Gastrocnemius medialis (tissue), 4 donors: ENCODE data around the gene SPSB1.

Experiments
- CTCF ChIP-seq, 5 experiments: fragments of 450-650 bp in 3 of 5; fragments of 200-600 bp in 2 of 5; sonication (generic) in 2 of 5; IDR thresholded peaks in 4 of 5; conservative IDR thresholded peaks in 1 of 5; 1 replicate in 4 of 5; 2 replicates in 1 of 5; pipeline ENCODE4 v1.5.1; 2016 to 2019; ENCODE audit warnings: antibody characterized with exemption in 5 of 5, mild to moderate bottlenecking in 3 of 5, moderate library complexity in 3 of 5
- POLR2A ChIP-seq, 2 donors: fragments of 450-650 bp; IDR thresholded peaks; one replicate each; pipeline ENCODE4 v1.6.1; 2017; ENCODE audit warnings: antibody characterized with exemption in 2 of 2, mild to moderate bottlenecking in 2 of 2, moderate library complexity in 2 of 2

DNA sequence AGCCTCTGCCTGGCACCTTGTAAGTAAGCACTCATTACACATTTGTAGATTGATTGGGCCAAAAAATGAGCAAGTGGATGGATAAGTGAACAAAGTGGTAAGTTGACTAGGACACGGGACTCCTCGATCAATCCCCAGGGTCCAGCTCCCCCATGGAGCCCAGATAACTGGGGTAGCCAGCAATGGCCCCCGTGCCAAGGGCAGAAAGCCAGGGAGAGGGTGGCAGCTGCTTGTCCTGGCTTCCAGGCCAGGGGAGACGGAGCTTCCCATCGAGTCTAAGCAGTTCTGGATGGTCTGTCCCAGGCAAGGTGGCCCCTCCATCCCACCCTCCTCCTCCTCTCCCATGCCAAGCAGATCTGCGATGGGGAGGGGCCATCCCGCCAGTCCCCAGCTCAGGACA, 91.4 kb downstream of the SPSB1 start:
- TF ChIP-seq CTCF (IDR thresholded peaks at IDR 0.05 in 4 of 5, conservative IDR thresholded peaks at IDR 0.05 in 1 of 5), result no peak
- no peak for TF ChIP-seq POLR2A (IDR thresholded peaks at IDR 0.05)
